Pancreas (tissue), 10 donors: ENCODE results near the gene FOXJ2. TPM values are rescaled to one million over a fixed set of nuclear protein-coding genes. Genes with fewer than 3 reads are reported as not detected.

Experiments
- ATAC-seq, 4 donors: fragments of 200-7000 bp; cut with Tn5 transposase; one replicate each; pipeline versions ENCODE4 v1.8.0 to v1.9.1; 2020; ENCODE audit warnings: mild to moderate bottlenecking in 4 of 4, moderate library complexity in 4 of 4
- DNase-seq, 6 donors: peaks; one replicate each; pipeline ENCODE4 v3.0.0-alpha.2; 2020
- FAIRE-seq: peaks from 2 replicates; lab custom pipeline; 2012; peaks lifted over from hg19 to GRCh38; lab: Jason Lieb, UNC
- H3K27ac ChIP-seq, 4 donors: fragments of 200-600 bp; sonication (generic); 1 replicate in 3 of 4; 2 replicates in 1 of 4; pipeline versions ENCODE4 v1.5.0 to v1.8.0; 2020
- H3K27me3 ChIP-seq, 4 donors: fragments of 200-600 bp; one replicate each; pipeline ENCODE4 v1.8.0; 2021
- H3K36me3 ChIP-seq, 3 donors: fragments of 200-600 bp; sonication (generic) in 1 of 3; one replicate each; pipeline versions ENCODE4 v1.5.0 to v1.8.0; 2020 to 2021
- H3K4me1 ChIP-seq, 3 donors: fragments of 200-600 bp; one replicate each; pipeline ENCODE4 v1.8.0; 2021
- H3K4me3 ChIP-seq, 4 donors: fragments of 200-600 bp; sonication (generic) in 2 of 4; one replicate each; pipeline versions ENCODE4 v1.5.0 to v1.8.0; 2020 to 2021
- H3K9me3 ChIP-seq, 4 donors: fragments of 200-600 bp; one replicate each; pipeline ENCODE4 v1.8.0; 2021
- CTCF ChIP-seq, 4 donors: fragments of 200-600 bp; sonication (generic) in 3 of 4; IDR thresholded peaks; one replicate each; pipeline versions ENCODE4 v1.5.0 to v1.8.0; 2021; ENCODE audit warnings: antibody characterized with exemption in 4 of 4
- WGBS, 2 donors: extraction: QIAGEN DNeasy Blood & Tissue Kit; methylation state at CpG; one replicate each; pipeline ENCODE4 v1.1.7; 2013; 5-methylcytosine and 5-hydroxymethylcytosine counted together
- intact Hi-C, 3 donors: fragments of 100-400 bp; cut with DNase I; formaldehyde crosslinking; loops; one replicate each; pipeline versions ENCODE4 v1.11.1 to v1.14.2; 2022
- polyA plus RNA-seq, 2 donors: library from polyadenylated mRNA; stranded (reverse); fragments of 200-250 nt; gene quantifications; one replicate each; pipeline ENCODE4 v1.2.3, GENCODE V29; 2013
- total RNA-seq, 6 donors: library from RNA; stranded (reverse); fragmentation: NEBNext Ultra II Directional in 4 of 6; extraction: Animal tissue kit (Norgen Biotek cat#: 25700) in 4 of 6; gene quantifications; one replicate each; pipeline versions ENCODE4 v1.2.1 to v1.2.4, GENCODE V29; 2021 to 2023
- donor health status: healthy with polysubstance abuse.
- donor health status: DM: no; HTN: no; CAD: no; lungs with moderate emphysema.
- donor health status: DM: no; HTN: no; CAD: no.
- donor health status: control.
- donor health status: control.
- donor health status: Bipolar disorder and iron deficiency.
- donor health status: DM: yes; HTN: yes; CAD: no.
- donor health status: DM: no; HTN: no; CAD: no.
- donor health status: DM: no; HTN: no; CAD: no.
- donor health status: DM: yes; HTN: yes; CAD: no.

Gene FOXJ2
- total and polyA plus RNA-seq, 8 donors: 5.3 to 10.4 (median 6.9) TPM

DNA sequence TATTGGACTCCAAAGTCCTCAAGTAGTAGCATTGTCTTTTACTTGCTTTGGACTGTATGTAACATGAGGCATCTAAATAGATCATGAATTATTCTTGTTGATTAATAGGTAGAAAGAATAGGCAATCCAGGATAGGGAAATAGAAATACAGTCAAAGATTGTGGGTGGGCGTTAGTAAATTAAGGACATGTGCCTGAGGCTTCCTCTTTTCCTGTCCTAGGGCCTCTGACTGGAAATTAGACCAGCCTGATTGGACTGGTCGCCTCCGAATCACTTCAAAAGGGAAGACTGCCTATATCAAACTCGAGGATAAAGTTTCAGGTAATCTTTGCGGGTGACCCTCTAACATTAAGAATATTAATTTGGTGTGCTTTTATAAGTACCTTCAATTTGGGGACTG, 57.2 kb downstream of the FOXJ2 start:
- no peaks in the 10 kb centered on the region for H3K9me3 ChIP-seq
- ATAC-seq: no peak
- intact Hi-C loops: no loop called here
- H3K36me3 ChIP-seq: peaks cover 0 to 51% (median 19%) of the 10 kb centered on the region in 3 donors
- TF ChIP-seq CTCF (IDR thresholded peaks at IDR 0.05): no peak
- 86 to 94% methylated on average over 5 of the region's 5 CpGs for WGBS, 2 donors
- H3K27me3 ChIP-seq: no peaks in the 10 kb centered on the region
- H3K4me1 ChIP-seq: peaks cover 0 to 16% (median under 1%) of the 10 kb centered on the region in 3 donors
- H3K27ac ChIP-seq: no peak overlapping the region
- FAIRE-seq: no peak
- H3K4me3 ChIP-seq: no peak overlapping the region
- no peak for DNase-seq

DNA sequence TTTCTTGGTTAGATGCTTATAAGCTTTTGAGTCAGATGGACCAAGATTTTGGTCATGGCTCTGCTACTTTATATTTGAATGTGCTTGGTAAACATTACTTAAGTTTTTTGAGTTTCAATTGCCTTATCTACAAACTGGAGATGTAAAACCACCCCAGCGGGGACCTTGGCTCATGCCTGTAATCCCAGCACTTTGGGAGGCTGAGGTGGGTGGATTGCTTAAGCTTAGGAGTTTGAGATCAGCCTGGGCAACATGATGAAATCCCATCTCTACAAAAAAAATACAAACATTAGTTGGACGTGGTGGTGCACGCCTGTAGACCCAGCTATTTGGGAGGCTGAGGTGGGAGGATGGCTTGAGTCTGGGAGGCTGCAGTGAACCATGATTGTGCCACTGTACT, 60.8 kb downstream of the FOXJ2 start:
- DNase-seq (no peak), ATAC-seq (no peak), FAIRE-seq (no peak)
- no peaks in the 10 kb centered on the region for H3K9me3 ChIP-seq
- H3K27me3 ChIP-seq: no peaks in the 10 kb centered on the region
- H3K27ac ChIP-seq: no peak overlapping the region
- H3K4me1 ChIP-seq: no peaks in the 10 kb centered on the region
- no peak overlapping the region for H3K4me3 ChIP-seq
- peaks cover 2 to 73% (median 21%) of the 10 kb centered on the region in 3 donors for H3K36me3 ChIP-seq
- 97 to 98% methylated on average over 3 of the region's 3 CpGs for WGBS, 2 donors
- no peak for TF ChIP-seq CTCF (IDR thresholded peaks at IDR 0.05)
- intact Hi-C loops: no loop called here

DNA sequence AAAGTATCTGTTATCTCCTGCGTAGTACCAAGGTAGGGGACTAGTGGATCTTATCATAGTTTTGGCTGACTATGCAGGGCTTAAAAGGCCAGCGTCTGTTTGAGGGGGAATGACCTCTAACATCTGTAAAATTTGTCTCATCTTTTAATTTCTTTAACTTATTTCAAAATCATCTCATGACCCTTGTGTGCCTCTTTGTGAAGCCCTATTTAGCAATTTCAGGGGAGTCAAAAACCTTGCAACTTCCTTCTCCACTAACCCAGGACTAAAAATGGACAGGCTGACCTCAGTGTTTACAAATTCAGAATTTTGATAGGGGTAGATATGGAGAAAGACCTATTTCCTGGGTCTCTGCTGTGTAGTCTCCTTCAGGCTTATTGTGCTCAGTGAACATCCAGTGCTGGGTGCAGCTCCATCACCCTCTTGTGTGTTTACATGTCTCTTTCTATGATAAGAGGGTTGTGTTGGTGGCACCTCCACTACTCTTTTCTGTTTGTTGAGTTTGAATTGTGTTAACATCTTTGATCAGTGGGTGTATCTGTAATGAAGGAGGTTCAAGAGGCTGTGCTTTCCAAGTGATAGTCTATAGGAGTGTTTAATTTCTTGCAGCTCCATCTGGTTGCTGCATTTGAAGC, 63.9 kb downstream of the FOXJ2 start:
- TF ChIP-seq CTCF (IDR thresholded peaks at IDR 0.05): no peak
- ATAC-seq (no peak), FAIRE-seq (no peak), DNase-seq (no peak)
- Histone ChIP-seq H3K9me3 (no peaks in the 10 kb centered on the region), H3K4me1 (no peaks in the 10 kb centered on the region), H3K4me3 (no peak overlapping the region), H3K27me3 (no peaks in the 10 kb centered on the region), H3K27ac (no peak overlapping the region), H3K36me3 (peaks cover 2 to 55% (median 18%) of the 10 kb centered on the region in 3 donors)
- WGBS, 2 donors: 61 to 63% methylated on average over 2 of the region's 2 CpGs
- intact Hi-C loops: no loop called here

DNA sequence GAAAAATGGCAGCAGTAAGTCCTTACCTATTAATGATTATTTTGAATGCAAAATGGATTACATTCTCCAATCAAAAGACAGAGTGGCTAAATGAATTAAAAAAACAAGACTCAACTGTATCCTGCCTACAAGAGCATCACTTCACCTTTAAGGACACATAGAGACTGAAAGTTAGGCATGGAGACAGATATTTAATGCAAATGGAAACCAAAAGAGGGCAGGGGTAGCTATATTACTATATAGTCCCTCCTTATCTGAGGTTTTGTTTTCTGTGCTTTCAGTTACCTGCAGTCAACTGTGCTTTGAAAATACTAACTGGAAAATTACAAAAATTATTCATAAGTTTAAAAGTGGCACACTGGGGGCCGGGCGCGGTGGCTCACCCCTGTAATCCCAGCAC, 66.7 kb downstream of the FOXJ2 start:
- intact Hi-C loops: no loop called here
- Histone ChIP-seq H3K27ac (no peak overlapping the region), H3K27me3 (no peaks in the 10 kb centered on the region), H3K9me3 (no peaks in the 10 kb centered on the region), H3K4me1 (no peaks in the 10 kb centered on the region), H3K36me3 (peaks cover 2 to 27% (median 3%) of the 10 kb centered on the region in 3 donors), H3K4me3 (no peak overlapping the region)
- ATAC-seq (no peak), FAIRE-seq (no peak), DNase-seq (no peak)
- no peak for TF ChIP-seq CTCF (IDR thresholded peaks at IDR 0.05)
- WGBS, 2 donors: 97 to 98% methylated on average over 3 of the region's 3 CpGs

Other genes starting within 250 kb of the FOXJ2 start
- gene NANOG, start 243.3 kb upstream of the FOXJ2 start, total RNA-seq: under 1 TPM in 5 of 6 donors, not detected in 1; 0.06 to 0.28 (median 0.28) TPM
- gene NANOG, start 243.3 kb upstream of the FOXJ2 start, polyA plus RNA-seq: under 1 TPM; 0.04 to 0.09 TPM
- gene SLC2A14, start 159.8 kb upstream of the FOXJ2 start, total RNA-seq: 1 to 10 TPM; 4.3 to 8.1 (median 6.1) TPM
- 1 to 10 TPM; 6.3 to 8.0 TPM for gene SLC2A14, start 159.8 kb upstream of the FOXJ2 start, polyA plus RNA-seq
- gene SLC2A3, start 96.5 kb upstream of the FOXJ2 start, total RNA-seq: 10 to 100 TPM in 2 of 6 donors, 1 to 10 TPM in 4; 2.8 to 28.5 (median 5.6) TPM
- gene SLC2A3, start 96.5 kb upstream of the FOXJ2 start, polyA plus RNA-seq: 1 to 10 TPM; 1.9 to 6.3 TPM
- gene C3AR1, start 33.6 kb downstream of the FOXJ2 start, total RNA-seq: 10 to 100 TPM in 1 of 6 donors, 1 to 10 TPM in 4, under 1 TPM in 1; 0.93 to 19.0 (median 3.1) TPM
- 1 to 10 TPM; 1.1 to 1.4 TPM for gene C3AR1, start 33.6 kb downstream of the FOXJ2 start, polyA plus RNA-seq
- 10 to 100 TPM; 18.6 to 30.9 (median 22.6) TPM for gene NECAP1, start 49.6 kb downstream of the FOXJ2 start, total RNA-seq
- gene NECAP1, start 49.6 kb downstream of the FOXJ2 start, polyA plus RNA-seq: 10 to 100 TPM; 14.8 to 30.7 TPM
- gene CLEC4A, start 90.9 kb downstream of the FOXJ2 start, total RNA-seq: 1 to 10 TPM in 2 of 6 donors, under 1 TPM in 3, not detected in 1; 0.32 to 1.5 (median 0.72) TPM
- gene CLEC4A, start 90.9 kb downstream of the FOXJ2 start, polyA plus RNA-seq: 1 to 10 TPM; 1.4 to 3.3 TPM
- not detected for gene ZNF705A, start 124.3 kb downstream of the FOXJ2 start, total RNA-seq
- not detected for gene ZNF705A, start 124.3 kb downstream of the FOXJ2 start, polyA plus RNA-seq
- 1 to 10 TPM in 4 of 6 donors, under 1 TPM in 2; 0.44 to 1.6 (median 1.3) TPM for gene FAM90A1, start 194.9 kb downstream of the FOXJ2 start, total RNA-seq
- gene FAM90A1, start 194.9 kb downstream of the FOXJ2 start, polyA plus RNA-seq: under 1 TPM; 0.35 to 0.84 TPM